HG03378 (cell line): ENCODE measurements around the gene CD14.
"Not testable (repeated sequence)": the region's sequence is repeated elsewhere in the genome, so short reads cannot be mapped to it uniquely, and the experiment has no call there.

Source experiments
- ATAC-seq: cut with Tn5 transposase; IDR thresholded peaks from one replicate; pipeline ENCODE4 v1.9.1; 2021; ENCODE audit warnings: mild to moderate bottlenecking, moderate library complexity; ENCODE audit not compliant: unreplicated experiment

Gene CD14

GRCh38 chr5:140635291-140636257 lies 2.6 kb upstream of the CD14 start:
- ATAC-seq = no peak

- no peak for ATAC-seq
These were observed 1.1 kb upstream of the CD14 start for GRCh38 chr5:140634103-140634502.

DNA sequence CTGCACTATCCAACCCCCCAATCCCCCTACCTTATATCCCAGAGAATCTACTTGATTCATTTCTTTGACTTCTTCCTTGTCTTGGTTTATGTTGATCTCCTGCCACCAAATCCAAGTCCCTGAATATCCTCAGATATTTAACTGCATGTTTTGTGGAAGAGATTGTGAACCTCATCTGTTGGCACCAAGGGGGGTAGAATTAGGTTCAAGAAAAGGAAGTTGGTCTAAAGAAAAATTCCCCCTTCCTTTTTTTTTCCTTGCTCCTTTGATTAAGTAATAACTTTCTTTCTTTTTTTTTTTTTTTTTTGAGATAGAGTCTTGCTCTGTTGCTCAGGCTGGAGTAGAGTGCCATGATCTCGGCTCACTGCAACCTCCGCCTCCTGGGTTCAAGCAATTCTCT lies 526 bp upstream of the CD14 start:
- ATAC-seq = no peak

DNA sequence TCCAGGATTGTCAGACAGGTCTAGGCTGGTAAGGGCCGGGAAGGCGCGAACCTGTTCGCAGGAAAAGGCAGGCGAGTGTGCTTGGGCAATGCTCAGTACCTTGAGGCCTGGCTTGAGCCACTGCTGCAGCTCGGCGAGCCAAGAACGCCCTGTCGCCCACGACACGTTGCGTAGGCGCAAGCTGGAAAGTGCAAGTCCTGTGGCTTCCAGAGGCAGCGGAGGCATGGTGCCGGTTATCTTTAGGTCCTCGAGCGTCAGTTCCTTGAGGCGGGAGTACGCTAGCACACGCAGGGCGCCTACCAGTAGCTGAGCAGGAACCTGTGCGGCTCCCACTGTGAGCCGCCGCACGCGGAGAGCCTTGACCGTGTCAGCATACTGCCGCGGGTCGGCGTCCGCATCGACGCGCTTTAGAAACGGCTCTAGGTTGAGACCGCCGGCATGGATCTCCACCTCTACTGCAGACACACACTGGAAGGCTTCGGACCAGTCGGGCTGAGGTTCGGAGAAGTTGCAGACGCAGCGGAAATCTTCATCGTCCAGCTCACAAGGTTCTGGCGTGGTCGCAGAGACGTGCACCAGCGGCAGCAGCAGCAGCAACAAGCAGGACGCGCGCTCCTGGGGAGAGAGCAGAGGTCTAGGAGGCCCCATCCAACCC lies 482 bp downstream of the CD14 start:
- ATAC-seq = peak; percentile 59

DNA sequence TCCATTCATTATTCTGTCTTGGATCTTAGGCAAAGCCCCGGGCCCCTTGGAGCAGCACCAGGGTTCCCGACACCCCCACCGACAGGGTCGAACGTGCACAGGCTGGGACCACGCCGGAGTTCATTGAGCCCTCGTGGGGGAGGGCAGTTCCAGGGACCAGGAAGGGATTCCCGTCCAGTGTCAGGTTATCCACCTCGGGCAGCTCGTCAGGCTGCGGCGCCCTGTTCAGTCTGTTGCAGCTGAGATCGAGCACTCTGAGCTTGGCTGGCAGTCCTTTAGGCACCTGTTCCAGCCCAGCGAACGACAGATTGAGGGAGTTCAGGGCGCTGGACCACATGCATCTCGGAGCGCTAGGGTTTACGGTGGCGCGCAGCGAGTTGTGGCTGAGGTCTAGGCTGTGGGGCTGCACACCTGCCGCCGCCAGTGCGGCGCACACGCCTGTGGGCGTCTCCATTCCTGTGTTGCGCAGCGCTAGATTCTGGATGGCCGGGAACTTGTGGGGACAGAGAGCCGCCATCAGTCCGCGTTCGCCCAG lies 1.1 kb downstream of the CD14 start:
- ATAC-seq = peak; percentile 26

- no peak for ATAC-seq
These were observed 1.9 kb downstream of the CD14 start for GRCh38 chr5:140631036-140631417.

DNA sequence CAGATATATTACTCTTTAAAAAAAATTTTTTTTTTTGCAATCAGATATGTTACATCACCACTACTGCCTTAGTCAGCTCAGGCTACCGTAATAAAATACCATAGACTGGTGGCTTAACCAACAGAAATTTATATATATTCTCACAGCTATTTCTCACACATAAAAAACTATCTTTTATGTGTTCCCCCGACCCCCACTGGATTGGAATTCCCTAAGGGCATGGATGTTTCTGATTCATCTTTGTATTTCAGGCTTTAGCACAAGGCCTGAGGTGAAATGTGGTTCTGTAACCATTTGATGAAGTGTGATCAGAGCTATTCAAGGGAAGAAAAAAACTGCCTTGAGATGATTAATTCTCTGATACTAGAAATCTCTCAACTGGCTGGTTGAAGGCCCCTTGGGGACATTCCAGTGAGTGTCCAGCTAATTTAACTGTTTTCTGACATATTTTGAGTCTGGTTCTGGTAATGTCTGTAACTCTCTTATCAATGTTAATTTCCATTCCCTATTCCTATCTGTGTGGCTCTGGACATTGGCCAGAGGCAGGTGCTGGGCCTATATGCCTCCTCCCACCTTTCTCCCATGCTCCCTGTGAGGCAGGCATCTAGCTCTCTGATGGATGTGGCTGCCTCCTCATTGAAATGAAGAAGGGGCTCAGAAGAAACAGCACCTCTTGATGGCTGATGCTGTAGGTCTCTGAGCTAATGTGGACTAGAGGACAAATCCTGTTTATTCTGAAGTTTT lies 2.5 kb downstream of the CD14 start:
- ATAC-seq = no peak

- no peak for ATAC-seq
These were observed 4.3 kb downstream of the CD14 start for GRCh38 chr5:140628711-140629110.

- no peak for ATAC-seq
These were observed 5.0 kb downstream of the CD14 start for GRCh38 chr5:140627972-140628371.

GRCh38 chr5:140624886-140625285 lies 8.1 kb downstream of the CD14 start:
- ATAC-seq = not testable (repeated sequence)

DNA sequence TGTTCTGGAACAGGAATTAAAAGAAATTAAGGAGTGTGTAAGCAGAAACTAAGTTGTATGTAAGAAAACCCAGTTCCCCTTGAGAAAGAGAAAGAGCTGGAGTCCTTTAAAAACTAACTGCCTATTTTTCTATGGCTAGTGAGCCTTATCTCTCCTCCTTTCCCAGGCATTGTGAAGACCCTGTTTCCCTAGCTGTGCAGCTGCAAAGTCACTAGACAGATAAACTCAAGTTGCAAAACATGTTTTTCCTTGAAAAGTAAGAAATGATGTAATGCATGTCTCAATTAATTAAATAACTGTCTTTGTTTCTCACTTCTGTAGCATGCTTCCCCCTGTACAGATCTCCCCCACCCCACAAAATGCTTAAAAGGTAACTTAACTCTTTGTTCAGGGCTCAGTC lies 9.9 kb downstream of the CD14 start:
- ATAC-seq = not testable (repeated sequence)

DNA sequence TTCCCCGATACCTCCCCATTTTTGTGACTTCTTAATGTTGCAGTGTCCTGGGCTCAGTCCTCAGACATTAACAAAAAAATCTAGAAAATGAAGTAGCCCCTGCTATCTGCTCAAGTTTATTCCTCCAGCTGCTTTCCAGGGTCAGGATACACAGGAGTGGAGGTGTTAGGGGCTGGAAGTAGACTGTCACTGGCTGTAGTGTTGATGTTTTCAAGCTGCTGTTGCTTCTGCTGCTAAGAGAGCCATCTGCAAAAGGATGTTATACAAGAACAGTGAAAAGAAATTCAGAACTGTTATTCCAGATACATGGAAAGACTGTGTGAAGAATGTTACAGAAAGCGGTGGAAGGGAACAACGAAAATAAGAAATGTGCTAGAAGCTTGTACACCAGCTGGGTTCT lies 10.7 kb downstream of the CD14 start:
- ATAC-seq = no peak

DNA sequence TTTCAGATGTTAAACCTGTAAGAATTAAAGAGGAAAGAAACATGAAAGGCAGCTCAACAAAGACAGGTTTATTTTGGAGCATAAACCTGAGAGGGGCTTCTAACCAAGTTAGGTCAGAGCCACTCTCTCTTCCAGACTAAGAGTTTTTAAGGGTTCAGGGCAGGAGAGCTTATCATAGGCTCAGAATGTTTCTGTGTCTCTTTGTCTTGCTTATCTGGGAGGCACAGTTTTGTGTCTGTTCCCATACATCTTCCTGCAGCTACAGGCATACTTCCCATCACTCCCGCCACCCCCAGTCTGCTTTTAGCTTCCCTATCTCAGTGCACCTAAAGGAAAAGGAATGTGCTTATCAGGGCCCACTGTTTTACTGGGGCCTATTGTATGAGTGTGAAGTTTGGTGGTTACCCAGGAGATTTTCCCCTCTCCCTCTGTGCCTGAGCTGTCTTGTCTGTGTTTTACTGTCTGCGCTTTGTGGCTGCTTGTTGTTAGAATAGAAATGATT lies 21.9 kb downstream of the CD14 start:
- no peak for ATAC-seq

DNA sequence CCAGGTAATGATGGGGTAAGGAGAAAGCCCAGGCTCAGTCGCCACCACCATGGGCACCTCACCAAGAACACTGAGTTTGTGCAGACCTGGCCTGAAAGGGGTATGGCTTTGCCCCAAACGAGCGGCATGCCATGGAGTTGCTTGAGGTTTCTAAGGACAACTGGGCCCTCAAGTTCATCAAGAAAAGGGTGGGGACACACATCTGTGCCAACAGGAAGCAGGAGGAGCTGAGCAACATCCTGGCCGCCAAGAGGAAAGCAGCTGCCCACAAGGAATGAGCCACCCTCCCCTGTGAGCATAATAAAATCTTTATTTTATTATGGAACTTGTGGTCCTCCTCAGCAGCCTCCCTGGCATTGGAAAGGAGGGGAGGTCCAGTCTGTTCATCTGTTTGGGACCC lies 23.8 kb downstream of the CD14 start:
- ATAC-seq = no peak

- ATAC-seq = no peak
These were observed 24.3 kb downstream of the CD14 start for GRCh38 chr5:140608722-140609121.

- no peak for ATAC-seq
These were observed 25.9 kb downstream of the CD14 start for GRCh38 chr5:140607031-140607430.

DNA sequence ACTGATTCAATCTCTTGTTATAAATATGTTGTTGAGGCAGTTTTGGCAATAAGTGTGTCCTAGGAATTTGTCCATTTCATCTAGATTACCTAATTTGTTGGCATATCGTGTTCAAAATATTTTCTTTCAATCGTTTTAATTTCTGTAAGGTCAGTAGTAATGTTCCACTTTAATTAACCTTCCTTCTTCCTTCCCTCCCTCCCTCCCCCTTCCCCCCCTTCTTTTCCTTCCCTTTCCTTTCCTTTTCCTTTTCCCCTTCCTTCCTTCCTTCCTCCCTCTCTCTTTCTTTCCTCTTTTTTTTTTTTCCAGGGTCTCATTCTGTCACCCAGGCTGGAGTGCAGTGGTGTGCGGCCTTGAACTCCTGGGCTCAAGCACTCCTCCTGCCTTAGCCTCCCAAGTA lies 27.1 kb downstream of the CD14 start:
- ATAC-seq = no peak

DNA sequence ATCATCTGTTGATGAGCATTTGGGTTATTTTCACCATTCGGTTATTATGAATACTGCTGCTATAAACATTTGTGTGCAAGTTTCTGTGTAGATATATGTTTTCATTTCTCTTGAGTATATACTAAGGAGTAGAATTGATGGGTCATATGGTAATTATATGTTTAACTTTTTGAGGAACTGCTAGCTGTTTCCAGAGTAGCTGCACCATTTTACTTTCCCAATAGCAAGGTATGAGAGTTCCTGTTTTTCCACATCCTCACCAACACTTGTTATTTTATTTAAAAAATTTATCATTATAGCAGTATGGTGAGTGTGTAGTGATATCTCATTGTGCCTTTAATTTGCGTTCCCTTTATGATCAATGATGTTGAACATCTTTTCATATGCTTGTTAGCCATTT lies 29.2 kb downstream of the CD14 start:
- no peak for ATAC-seq

GRCh38 chr5:140603446-140603698 lies 29.6 kb downstream of the CD14 start:
- not testable (repeated sequence) for ATAC-seq

GRCh38 chr5:140602147-140602546 lies 30.8 kb downstream of the CD14 start:
- ATAC-seq = no peak

GRCh38 chr5:140600096-140600495 lies 32.9 kb downstream of the CD14 start:
- no peak for ATAC-seq
